ENCODE measurements around the gene LRRTM4. TPM values are rescaled to one million over a fixed set of nuclear protein-coding genes. Genes with fewer than 3 reads are reported as not detected.

Gene LRRTM4
- total RNA-seq, 1 donor: 0.18 TPM

GRCh38 chr2:77348821-77349220 lies 173.4 kb downstream of the LRRTM4 start:
- no peak for TF ChIP-seq CTCF (IDR thresholded peaks at IDR 0.05; ENCODE audit: insufficient read depth, low read length)
- no peak for DNase-seq (ENCODE audit: low read depth)
- no peak overlapping the region for H3K4me3 ChIP-seq (ENCODE audit: low read depth, low read length)

DNA sequence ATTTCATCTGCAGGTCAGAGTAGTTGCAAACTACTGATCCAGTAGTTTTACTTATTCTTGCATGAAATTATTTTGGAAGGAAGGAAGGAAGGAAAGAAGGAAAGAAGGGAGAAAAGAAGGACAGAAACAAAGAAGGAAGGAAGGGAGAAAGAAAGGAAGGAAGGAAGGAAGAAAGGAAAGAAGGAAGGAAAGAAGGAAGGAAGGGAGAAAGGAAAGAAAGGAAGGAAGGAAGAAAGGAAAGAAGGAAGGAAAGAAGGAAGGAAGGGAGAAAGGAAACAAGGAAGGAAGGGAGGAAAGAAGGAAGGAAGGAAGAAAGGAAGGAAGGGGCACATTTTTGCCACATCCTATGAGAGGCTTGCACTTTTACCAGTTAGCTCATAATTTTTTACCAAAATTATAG lies 186.2 kb downstream of the LRRTM4 start:
- no peak for DNase-seq (ENCODE audit: low read depth)
- H3K4me3 ChIP-seq (ENCODE audit: low read depth, low read length): no peak overlapping the region
- no peak for TF ChIP-seq CTCF (IDR thresholded peaks at IDR 0.05; ENCODE audit: insufficient read depth, low read length)

DNA sequence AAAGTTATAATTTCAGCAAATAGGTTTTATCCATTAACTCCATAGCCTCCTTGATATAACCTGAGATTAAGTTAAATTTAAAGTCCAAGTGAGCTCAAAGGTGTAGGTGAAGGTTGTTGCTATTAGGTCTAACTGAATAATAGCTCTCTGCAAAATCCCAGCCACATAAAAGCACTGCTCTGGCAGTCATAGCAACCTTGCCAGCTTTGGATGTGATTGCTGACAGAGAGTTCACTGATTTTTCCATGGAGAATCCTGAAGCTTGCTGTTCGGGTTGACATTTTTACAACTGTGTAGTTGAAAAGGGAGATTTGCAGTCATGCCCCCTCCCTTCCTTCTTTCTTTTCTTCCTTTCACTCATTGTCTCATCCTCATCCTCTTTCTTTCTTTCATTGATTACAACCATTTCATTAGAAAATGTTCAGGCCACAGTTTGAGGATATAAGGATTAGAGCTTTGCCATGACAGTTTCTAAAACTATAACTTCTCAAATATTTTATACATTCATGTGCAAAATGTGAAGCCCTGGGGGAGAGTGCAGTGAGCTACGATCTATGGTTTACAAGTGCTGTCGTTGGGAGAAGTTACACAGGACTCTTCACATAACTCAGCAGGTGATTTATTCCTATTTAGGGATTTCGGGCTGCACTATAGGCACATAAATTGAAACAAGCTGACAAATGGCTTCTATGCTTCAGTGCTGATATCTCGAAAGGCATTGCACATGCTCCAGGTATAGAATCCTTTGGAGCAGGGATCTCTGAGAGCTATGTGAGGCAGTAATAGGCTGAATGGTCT lies 193.8 kb downstream of the LRRTM4 start:
- H3K4me3 ChIP-seq (ENCODE audit: low read depth, low read length): no peak overlapping the region
- TF ChIP-seq CTCF (IDR thresholded peaks at IDR 0.05; ENCODE audit: insufficient read depth, low read length): no peak
- no peak for DNase-seq (ENCODE audit: low read depth)

- DNase-seq (ENCODE audit: low read depth): no peak
These were observed 196.8 kb downstream of the LRRTM4 start for GRCh38 chr2:77325395-77325794.

DNA sequence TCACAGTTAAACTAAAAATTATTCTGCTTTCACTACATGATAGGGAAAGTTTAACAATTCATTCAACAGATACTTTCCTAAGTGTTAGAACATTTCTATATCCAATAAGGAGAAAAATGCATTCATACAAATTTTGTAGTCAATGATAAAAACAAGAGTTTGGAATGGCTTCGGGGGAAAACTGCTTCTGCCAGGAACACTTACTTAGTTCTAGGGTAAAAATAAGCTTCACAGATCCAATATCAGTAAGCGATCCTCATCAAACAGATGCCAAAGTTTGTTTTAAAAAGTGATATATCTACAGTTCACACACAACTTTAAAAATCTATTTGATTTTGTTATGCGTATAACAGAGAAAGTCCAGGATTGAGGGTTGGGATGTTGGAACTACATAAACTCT lies 199.7 kb downstream of the LRRTM4 start:
- TF ChIP-seq CTCF (IDR thresholded peaks at IDR 0.05; ENCODE audit: insufficient read depth, low read length): no peak
- no peak overlapping the region for H3K4me3 ChIP-seq (ENCODE audit: low read depth, low read length)
- DNase-seq (ENCODE audit: low read depth): no peak

More at GRCh38 chr2:77325395-77325794, 196.8 kb downstream of the LRRTM4 start:
- H3K4me3 ChIP-seq (ENCODE audit: low read depth, low read length): no peak overlapping the region
- no peak for TF ChIP-seq CTCF (IDR thresholded peaks at IDR 0.05; ENCODE audit: insufficient read depth, low read length)

- no peak for TF ChIP-seq CTCF (IDR thresholded peaks at IDR 0.05; ENCODE audit: insufficient read depth, low read length)
These were observed 207.5 kb downstream of the LRRTM4 start for GRCh38 chr2:77314721-77315120.

GRCh38 chr2:77310416-77310815 lies 211.8 kb downstream of the LRRTM4 start:
- TF ChIP-seq CTCF (IDR thresholded peaks at IDR 0.05; ENCODE audit: insufficient read depth, low read length): no peak
- DNase-seq (ENCODE audit: low read depth): no peak
- no peak overlapping the region for H3K4me3 ChIP-seq (ENCODE audit: low read depth, low read length)

More at GRCh38 chr2:77314721-77315120, 207.5 kb downstream of the LRRTM4 start:
- no peak overlapping the region for H3K4me3 ChIP-seq (ENCODE audit: low read depth, low read length)
- DNase-seq (ENCODE audit: low read depth): no peak

Measured in fibroblast of the aortic adventitia (primary cell).